Stimulated activated CD8-positive, alpha-beta memory T cell treated with anti-CD3 and anti-CD28 coated beads, Interleukin-12 subunit alpha, Interleukin-12 subunit beta, amount 100 ng/mL, for 1 hour (primary cell): Measurements from ENCODE around the gene HS3ST3A1.

Experiments used
- DNase-seq: peaks from one replicate; pipeline ENCODE4 v3.0.0-alpha.2; 2020; ENCODE audit warnings: low read depth

HS3ST3A1 gene

GRCh38 chr17:13598353-13599167, 3.2 kb downstream of the HS3ST3A1 start:
- no peak for DNase-seq

DNA sequence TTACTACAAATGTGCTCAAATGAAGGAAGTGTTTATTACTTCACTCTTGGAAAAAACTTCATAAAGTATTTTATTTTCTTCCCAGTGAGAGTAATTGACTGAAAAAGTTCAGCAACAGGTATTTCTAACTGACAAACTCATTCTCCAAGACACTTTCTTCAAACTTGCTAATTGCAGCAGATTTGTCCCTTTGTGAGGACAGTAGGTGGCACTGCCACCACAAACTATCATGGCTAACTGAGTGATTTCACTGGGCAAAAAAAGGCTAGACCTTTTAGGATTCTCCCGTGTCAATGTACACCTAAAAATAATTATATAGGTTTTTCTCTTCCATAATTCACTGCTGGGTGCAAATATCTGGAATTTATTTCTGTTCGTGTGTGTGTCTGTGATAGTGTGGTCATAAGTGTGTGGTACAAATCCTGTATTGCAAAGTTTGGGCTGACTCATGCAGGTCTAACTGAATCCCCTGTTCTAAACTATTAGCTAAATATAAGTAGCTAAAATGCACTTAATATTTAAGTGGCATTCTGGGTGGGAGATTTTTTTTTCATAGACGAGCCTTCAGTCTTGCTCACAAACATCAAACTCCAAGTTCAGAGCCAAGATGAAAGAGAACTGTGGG, 3.9 kb downstream of the HS3ST3A1 start:
- DNase-seq: peak; percentile 9

DNA sequence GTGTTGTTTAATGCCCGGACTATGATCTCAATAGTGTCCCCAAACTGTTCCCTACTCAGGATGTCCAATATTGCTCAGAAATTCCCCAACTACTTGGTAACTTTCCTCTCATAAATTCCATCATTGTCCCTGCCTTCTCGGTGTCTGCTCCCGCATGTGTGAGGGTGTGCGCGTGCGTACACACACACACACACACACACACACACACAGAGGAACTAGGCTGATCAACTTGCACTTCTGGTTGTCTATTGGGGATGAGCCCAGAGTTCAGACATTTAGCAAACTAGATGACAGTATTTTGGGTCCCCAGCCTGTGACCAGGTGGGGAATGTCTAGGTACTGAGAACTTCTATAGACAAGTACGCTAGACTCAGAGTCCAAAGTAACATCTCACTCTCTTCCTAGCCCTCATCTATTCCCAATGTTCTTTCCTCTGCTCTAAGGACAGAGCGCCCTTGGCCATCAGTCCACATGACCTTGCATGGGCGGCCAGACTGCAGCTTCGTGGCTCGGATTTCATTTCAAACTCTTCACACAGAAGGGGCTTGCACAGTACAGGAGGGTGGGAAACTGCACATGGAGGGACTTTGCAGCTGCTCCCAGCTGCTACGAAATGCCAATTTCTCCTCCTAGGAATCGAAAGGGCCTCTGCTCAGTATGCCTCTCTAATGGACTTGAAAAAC, 5.3 kb downstream of the HS3ST3A1 start:
- DNase-seq: no peak

DNA sequence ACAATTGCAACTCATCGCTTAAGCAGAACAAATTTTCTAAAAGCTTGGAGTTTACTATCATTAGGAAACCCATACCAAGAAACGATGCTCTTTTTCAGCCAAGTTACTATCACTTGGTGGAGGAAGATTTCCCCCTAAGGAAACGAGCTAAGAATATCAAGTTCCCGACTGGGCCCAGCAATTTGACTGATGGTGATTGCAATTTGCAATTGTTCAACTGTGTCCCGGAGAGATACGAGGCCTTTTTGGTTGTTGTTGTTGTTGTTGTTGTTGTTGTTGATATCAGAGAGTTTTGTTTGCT, 6.2 kb downstream of the HS3ST3A1 start:
- DNase-seq: no peak

DNA sequence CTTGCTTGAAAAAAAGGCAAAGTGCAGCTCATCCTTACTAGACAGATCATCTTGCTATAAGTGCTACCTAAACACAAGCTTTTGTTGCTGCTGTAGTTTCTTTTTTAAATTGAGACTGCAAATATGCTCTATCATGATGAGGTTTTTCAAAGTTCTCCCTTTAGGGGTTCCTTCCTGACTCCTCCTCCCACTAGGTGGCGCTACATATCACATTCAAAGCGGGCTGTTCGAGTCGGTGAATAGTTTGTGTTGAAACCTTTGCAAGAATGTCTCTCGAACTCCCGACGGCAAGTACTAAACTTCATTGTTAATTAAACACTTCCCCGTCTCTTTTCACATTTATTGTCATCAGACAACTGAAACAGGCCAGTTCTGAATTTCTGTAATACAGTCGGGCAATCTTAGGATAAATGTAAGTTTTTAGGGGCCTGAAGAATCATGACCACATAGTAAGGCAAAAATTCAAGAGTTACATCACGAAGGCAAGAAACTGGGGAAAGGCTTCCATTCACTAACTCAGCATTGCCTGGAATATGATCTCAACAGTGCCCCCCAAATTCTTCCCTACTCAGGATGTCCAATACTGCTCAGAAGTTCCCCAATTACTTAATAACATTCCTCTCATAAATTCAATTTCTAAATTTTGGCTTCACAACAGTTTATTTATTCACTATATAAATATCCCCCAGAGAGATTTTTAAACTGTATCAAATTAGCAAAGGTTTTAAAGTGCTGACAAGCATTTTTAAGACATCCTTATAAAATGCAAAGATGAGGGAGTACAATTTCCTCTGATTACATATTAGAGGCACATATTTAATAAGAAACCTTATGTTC, 6.7 kb downstream of the HS3ST3A1 start:
- DNase-seq: peak; percentile 82

GRCh38 chr17:13594310-13594709, 7.4 kb downstream of the HS3ST3A1 start:
- no peak for DNase-seq

GRCh38 chr17:13593757-13594156, 8.0 kb downstream of the HS3ST3A1 start:
- no peak for DNase-seq

DNA sequence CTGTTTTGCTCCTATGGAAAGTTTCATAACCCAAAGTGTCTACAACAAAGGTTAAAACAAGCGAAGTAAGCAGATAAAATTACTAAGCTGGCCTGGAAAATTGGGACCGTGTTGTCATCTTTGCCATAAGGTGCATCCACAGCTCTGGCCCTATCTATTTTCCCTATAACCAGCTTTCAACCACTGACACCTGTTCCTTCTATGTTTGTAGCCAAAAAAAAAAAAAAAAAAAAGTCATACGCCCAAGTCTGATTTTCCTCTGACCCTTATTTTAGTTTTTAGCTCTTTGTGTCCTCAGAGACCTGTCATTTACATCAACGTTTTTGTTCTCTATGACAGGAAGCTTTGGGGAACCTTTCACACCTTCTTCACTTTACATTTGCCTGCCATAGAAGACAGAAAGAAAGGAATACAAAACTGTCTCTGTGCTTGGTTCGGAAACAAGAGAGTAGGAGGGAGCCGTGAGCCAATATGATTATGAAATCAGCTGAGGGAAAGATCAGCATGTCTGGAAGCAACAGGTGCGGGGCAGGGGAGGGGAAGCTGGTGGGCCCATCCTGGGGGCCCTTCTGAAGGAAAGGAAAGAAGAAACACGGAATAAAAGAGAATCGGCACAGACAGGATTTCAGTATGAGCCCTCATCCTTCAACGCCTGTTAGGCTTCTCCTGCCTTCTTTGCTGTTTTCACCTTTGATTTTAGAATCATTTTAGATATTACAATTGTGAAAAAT, 8.5 kb downstream of the HS3ST3A1 start:
- no peak for DNase-seq

DNA sequence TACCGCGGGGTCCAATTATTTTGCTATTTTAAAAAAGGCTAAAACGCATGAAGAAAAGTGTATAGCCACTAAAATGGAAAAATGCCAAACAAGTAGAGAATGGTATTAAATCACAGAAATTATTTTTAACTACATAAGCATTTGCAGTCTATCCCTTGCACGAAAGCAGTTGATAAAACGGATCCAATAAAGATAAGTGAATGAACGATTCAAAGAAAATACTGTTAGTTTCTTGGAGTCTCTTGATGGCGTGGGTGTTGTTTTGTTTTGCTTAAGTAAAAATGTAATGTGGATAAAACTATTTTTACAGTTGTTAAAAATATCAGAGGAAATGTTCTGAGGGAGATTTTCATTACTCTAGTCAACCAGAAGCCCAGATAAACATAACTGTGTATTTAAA, 9.3 kb downstream of the HS3ST3A1 start:
- no peak for DNase-seq

GRCh38 chr17:13590441-13590840, 11.3 kb downstream of the HS3ST3A1 start:
- DNase-seq: no peak

- no peak for DNase-seq
Measured at GRCh38 chr17:13589658-13590057, 12.1 kb downstream of the HS3ST3A1 start.

GRCh38 chr17:13587487-13588338, 14.0 kb downstream of the HS3ST3A1 start:
- DNase-seq: no peak

GRCh38 chr17:13584701-13585080, 17.0 kb downstream of the HS3ST3A1 start:
- DNase-seq: no peak

GRCh38 chr17:13583996-13584700, 17.6 kb downstream of the HS3ST3A1 start:
- no peak for DNase-seq

GRCh38 chr17:13582776-13583547, 18.8 kb downstream of the HS3ST3A1 start:
- DNase-seq: no peak

GRCh38 chr17:13581925-13582324, 19.8 kb downstream of the HS3ST3A1 start:
- DNase-seq: no peak

GRCh38 chr17:13580790-13581189, 20.9 kb downstream of the HS3ST3A1 start:
- DNase-seq: no peak

- DNase-seq: no peak
Measured at GRCh38 chr17:13576661-13577526, 24.8 kb downstream of the HS3ST3A1 start.
